K562 (cell line): ENCODE measurements around the gene IGFALS. TPM values are rescaled to one million over a fixed set of nuclear protein-coding genes. Genes with fewer than 3 reads are reported as not detected.

Source experiments
- ATAC-seq: fragments of 200-7000 bp; cut with Tn5 transposase; 3 replicates; pipeline ENCODE4 v1.9.1; 2020; ENCODE audit warnings: moderate library complexity
- BruUV-seq: library from RNA; stranded (reverse); fragments of 400-500 nt; replicated peaks from 2 replicates; lab custom pipeline; 2021; lab: Mats Ljungman, UMichigan
- CTCF ChIA-PET: fragments of 300-600 bp; formaldehyde crosslinking; extraction: SDS; loops from one replicate; lab custom pipeline; 2021; ENCODE audit warnings: low intra/inter-chr PET ratio; lab: Yijun Ruan, JAX
- POLR2A ChIA-PET: fragments of 300-600, 350-650 bp; sonication (Branson Sonifier 250); formaldehyde crosslinking; extraction: SDS; loops from one replicate; lab custom pipeline; 2021; ENCODE audit warnings: antibody characterized with exemption, inconsistent platforms; lab: Yijun Ruan, JAX
- DNase-seq, 4 experiments: peaks; one replicate each; pipeline versions ENCODE4 v3.0.0 to v3.0.0-alpha.2; 2011 to 2018; ENCODE audit warnings: low spot score in 3 of 4, mixed read lengths in 3 of 4; ENCODE audit errors: extremely low read depth in 1 of 4
- FAIRE-seq: peaks from 2 replicates; lab custom pipeline; 2011; peaks lifted over from hg19 to GRCh38; lab: Jason Lieb, UNC
- H2AFZ ChIP-seq: 2 replicates; pipeline ENCODE4 v1.6.0; 2011; ENCODE audit warnings: low read depth, low read length, control low read depth, inconsistent platforms
- H3K27ac ChIP-seq: fragments of 200-600 bp; 3 replicates; pipeline ENCODE4 v1.8.0; 2011; ENCODE audit warnings: low read depth, mild to moderate bottlenecking, control low read depth, inconsistent platforms, low read length, moderate library complexity, mixed read lengths; ENCODE audit errors: extremely low read depth
- H3K27me3 ChIP-seq, 2 experiments: fragments of 300-600 bp in 1 of 2; 2 replicates in 1 of 2; 3 replicates in 1 of 2; pipeline versions ENCODE4 v1.6.0 to v1.8.0; 2011; ENCODE audit warnings: inconsistent platforms in 2 of 2, low read length in 2 of 2, mild to moderate bottlenecking in 1 of 2, mixed read lengths in 1 of 2, moderate library complexity in 1 of 2; ENCODE audit not compliant: control insufficient read depth in 2 of 2, insufficient read depth in 2 of 2
- H3K36me3 ChIP-seq: fragments of 300-600 bp; 3 replicates; pipeline ENCODE4 v1.8.0; 2011; ENCODE audit warnings: mild to moderate bottlenecking, low read length, inconsistent platforms; ENCODE audit not compliant: control insufficient read depth, insufficient read depth
- H3K4me1 ChIP-seq, 2 experiments: fragments of 200-600 bp in 1 of 2; replicated peaks in 1 of 2; 2 replicates in 1 of 2; 3 replicates in 1 of 2; pipeline versions ENCODE4 v1.5.1 to v1.8.0; 2011; ENCODE audit warnings: inconsistent platforms in 2 of 2, low read length in 2 of 2, mild to moderate bottlenecking in 1 of 2, mixed read lengths in 1 of 2, moderate library complexity in 1 of 2; ENCODE audit not compliant: control insufficient read depth in 2 of 2, insufficient read depth in 2 of 2
- H3K4me2 ChIP-seq: 2 replicates; pipeline ENCODE4 v1.6.1; 2011; ENCODE audit warnings: low read length, control low read depth, inconsistent platforms, mixed read lengths; ENCODE audit not compliant: insufficient read depth
- H3K4me3 ChIP-seq: fragments of 200-600 bp; sonication (generic), shearing (Covaris generic); 2 replicates; pipeline ENCODE4 v1.5.1; 2016; ENCODE audit warnings: control low read depth, inconsistent platforms
- H3K79me2 ChIP-seq: fragments of 200-600 bp; 3 replicates; pipeline ENCODE4 v1.8.0; 2011; ENCODE audit warnings: low read length, inconsistent platforms; ENCODE audit not compliant: control insufficient read depth, insufficient read depth
- H3K9ac ChIP-seq, 2 experiments: 2 replicates each; pipeline versions ENCODE4 v1.6.0 to v1.6.1; 2011; ENCODE audit warnings: low read depth in 2 of 2, low read length in 2 of 2, control low read depth in 1 of 2, inconsistent platforms in 1 of 2, mild to moderate bottlenecking in 1 of 2, mixed read lengths in 1 of 2; ENCODE audit not compliant: insufficient read depth in 1 of 2
- H3K9me1 ChIP-seq: one replicate; pipeline ENCODE4 v1.6.0; 2011; ENCODE audit warnings: inconsistent platforms, mild to moderate bottlenecking, low read length, moderate library complexity; ENCODE audit not compliant: control insufficient read depth, insufficient read depth
- H3K9me3 ChIP-seq: replicated peaks from 2 replicates; pipeline ENCODE4 v1.5.1; 2011; ENCODE audit warnings: low read depth, low read length, inconsistent platforms; ENCODE audit not compliant: control insufficient read depth, insufficient read depth
- H4K20me1 ChIP-seq: replicated peaks from 2 replicates; pipeline ENCODE4 v1.6.1; 2011; ENCODE audit warnings: low read length, inconsistent platforms, mixed read lengths; ENCODE audit not compliant: control insufficient read depth, insufficient read depth
- AFF1 ChIP-seq, 2 experiments: fragments of 450-650 bp; IDR thresholded peaks; 2 replicates each; pipeline ENCODE4 v1.6.1; 2018; ENCODE audit warnings: mild to moderate bottlenecking in 2 of 2, low read depth in 1 of 2; ENCODE audit not compliant: partially characterized antibody in 2 of 2
- NCOR1 ChIP-seq: fragments of 450-650 bp; IDR thresholded peaks from 2 replicates; pipeline ENCODE4 v1.6.1; 2016; ENCODE audit warnings: mild to moderate bottlenecking, moderate library complexity
- NR1H2 ChIP-seq: sonication (generic); formaldehyde crosslinking; IDR thresholded peaks from 2 replicates; pipeline ENCODE4 v1.4.0; 2020; ENCODE audit warnings: mild to moderate bottlenecking, missing genetic modification reagents
- RBFOX2 ChIP-seq: fragments of 200-400 bp; formaldehyde crosslinking; IDR thresholded peaks from 2 replicates; pipeline ENCODE4 v1.6.1; 2017; ENCODE audit warnings: low read depth, mild to moderate bottlenecking, low read length, moderate library complexity
- ZNF695 ChIP-seq: fragments of 450-650 bp; formaldehyde crosslinking; IDR thresholded peaks from 2 replicates; pipeline ENCODE4 v1.4.0; 2020; ENCODE audit warnings: mild to moderate bottlenecking, moderate library complexity
- WGBS: fragments of 100-300 bp; shearing (Covaris generic); methylation state at CpG from one replicate; pipeline ENCODE4 v1.1.6; 2016; ENCODE audit warnings: low coverage, mixed read lengths; ENCODE audit not compliant: insufficient coverage; ENCODE audit errors: missing lambda C conversion rate; 5-methylcytosine and 5-hydroxymethylcytosine counted together
- in situ Hi-C: fragments of 300-500 bp; cut with MboI; formaldehyde crosslinking; loops from 4 replicates; pipeline ENCODE4 v1.15.0; 2018; ENCODE audit warnings: inconsistent platforms, mixed read lengths
- intact Hi-C: fragments of 100-400 bp; cut with micrococcal nuclease; formaldehyde crosslinking; loops from 2 replicates; pipeline ENCODE4 v1.14.2; 2022
- polyA plus RNA-seq, 8 experiments: library from polyadenylated mRNA; depleted of rRNA in 4 of 8; stranded (reverse) in 5 of 8; unstranded in 3 of 8; fragments of >200 nt; fragmentation: Nextera tagmentation in 2 of 8; fragmentation: Illumina TruSeq in 1 of 8; extraction: Ambion mirVana in 2 of 8; extraction: Trizol in 1 of 8; gene quantifications; 2 replicates each; pipeline versions ENCODE4 v1.2.1 to v1.2.3, GENCODE V29; 2011 to 2014; ENCODE audit warnings: inconsistent platforms in 1 of 8, missing spikeins in 1 of 8
- total RNA-seq, 7 experiments: library from RNA; depleted of rRNA in 6 of 7; stranded (reverse); fragments of >200 nt in 6 of 7; fragmentation: Illumina TruSeq in 2 of 7; extraction: Trizol in 2 of 7; gene quantifications; 2 replicates each; pipeline versions ENCODE4 v1.2.1 to v1.2.3, GENCODE V29; 2011 to 2021; ENCODE audit warnings: low replicate concordance in 1 of 7

The IGFALS gene
- total and polyA plus RNA-seq, 9 of the 15 experiments (the other 6 are each of a cell fraction or from before 2014, with no cell fraction given), result not detected

DNA sequence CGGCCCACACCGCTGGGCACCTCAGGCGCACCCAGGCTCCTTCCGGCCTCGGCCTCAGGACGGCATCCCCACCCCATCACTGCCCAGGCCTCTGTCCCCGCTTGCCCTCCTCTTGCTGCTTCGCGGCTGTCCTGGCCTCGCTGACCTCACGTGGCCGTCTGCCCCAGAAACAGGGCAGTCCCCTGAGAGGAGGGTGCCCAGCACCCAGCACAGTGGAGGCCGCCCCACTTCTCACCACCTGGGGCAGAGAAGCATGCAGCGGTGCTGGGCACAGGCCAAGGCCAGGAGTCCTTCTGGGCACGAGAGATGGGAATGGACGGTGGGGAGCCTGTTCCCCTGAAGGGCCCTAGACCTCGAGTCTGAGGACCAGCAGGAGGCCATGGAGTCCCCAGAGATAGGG is 24.2 kb upstream of the IGFALS start:
- ChIA-PET CTCF (no interaction called here), POLR2A (no interaction called here)
- H2AFZ ChIP-seq, result no peak overlapping the region
- no TSS peak for BruUV-seq
- H4K20me1 ChIP-seq, result no peaks in the 10 kb centered on the region
- no peak overlapping the region for H3K4me3 ChIP-seq
- H3K9me1 ChIP-seq, result no peaks in the 10 kb centered on the region
- H3K79me2 ChIP-seq, result no peaks in the 10 kb centered on the region
- no peak overlapping the region for H3K4me2 ChIP-seq
- ATAC-seq (no peak), DNase-seq (no peak), FAIRE-seq (no peak)
- intact Hi-C loops (no loop called here), in situ Hi-C loops (no loop called here)
- H3K27me3 ChIP-seq, result no peaks in the 10 kb centered on the region
- no peak overlapping the region for H3K27ac ChIP-seq
- no peaks in the 10 kb centered on the region for H3K9me3 ChIP-seq
- peaks cover 0 to 49% of the 10 kb centered on the region in 2 experiments; a peak in 3 of 5 replicates for H3K4me1 ChIP-seq
- no peak overlapping the region for H3K9ac ChIP-seq
- 0 out of 2 replicates have a peak, but pooled peaks have one; percentile 8 for TF ChIP-seq RBFOX2
- no peak for TF ChIP-seq NCOR1
- peaks cover 3% of the 10 kb centered on the region; the same call in 1 of the 3 replicates for H3K36me3 ChIP-seq
- 88% methylated on average over 16 of the region's 17 CpGs for WGBS

GRCh38 chr16:1817276-1817589 is 23.7 kb upstream of the IGFALS start:
- ChIA-PET POLR2A (interaction anchor here (0.6 kb wide), 1 partner anchor 538 kb away, joined by 3 read pairs; no protein-coding TSS in a partner anchor), CTCF (no interaction called here)
- H3K9ac ChIP-seq, result no peak overlapping the region
- H4K20me1 ChIP-seq, result no peaks in the 10 kb centered on the region
- no peaks in the 10 kb centered on the region for H3K9me3 ChIP-seq
- WGBS, result 83% methylated on average over 8 of the region's 9 CpGs
- H2AFZ ChIP-seq, result no peak overlapping the region
- peaks cover 3% of the 10 kb centered on the region; the same call in 1 of the 3 replicates for H3K36me3 ChIP-seq
- no peaks in the 10 kb centered on the region for H3K9me1 ChIP-seq
- H3K4me2 ChIP-seq, result no peak overlapping the region
- no peak overlapping the region for H3K4me3 ChIP-seq
- peaks cover 0 to 52% of the 10 kb centered on the region in 2 experiments; a peak in 3 of 5 replicates for H3K4me1 ChIP-seq
- DNase-seq (no peak), FAIRE-seq (no peak), ATAC-seq (no peak)
- no peaks in the 10 kb centered on the region for H3K79me2 ChIP-seq
- no peak overlapping the region for H3K27ac ChIP-seq
- BruUV-seq, result no TSS peak
- TF ChIP-seq NR1H2 (CRISPR knock-in tag), result no peak
- no peak for TF ChIP-seq AFF1 (IDR thresholded peaks at IDR 0.05; ENCODE audit: low read depth in 1 of 2, partially characterized antibody in 2 of 2)
- TF ChIP-seq ZNF695 (CRISPR knock-in tag), result no peak
- intact Hi-C loops, result no loop called here
- in situ Hi-C loops, result no loop called here
- no peaks in the 10 kb centered on the region for H3K27me3 ChIP-seq
